Neural cell (in vitro differentiated cells): ENCODE results near the gene ZNF555.
"Not testable (repeated sequence)": the region's sequence is repeated elsewhere in the genome, so short reads cannot be mapped to it uniquely, and the experiment has no call there.

Source experiments
- EP300 ChIP-seq: fragments of 450-650 bp; conservative IDR thresholded peaks from 2 replicates; pipeline ENCODE4 v1.6.1; 2014; ENCODE audit warnings: antibody characterized with exemption, mild to moderate bottlenecking, moderate library complexity; ENCODE audit not compliant: poor library complexity, severe bottlenecking
- EZH2 ChIP-seq: fragments of 200-600, 300-800 bp; shearing (Covaris generic), sonication (generic); IDR thresholded peaks from 2 replicates; pipeline ENCODE4 v1.6.1; 2014; ENCODE audit warnings: antibody characterized with exemption, low read length, borderline replicate concordance, mild to moderate bottlenecking; ENCODE audit not compliant: insufficient read depth, poor library complexity, severe bottlenecking
- POLR2AphosphoS5 ChIP-seq: IDR thresholded peaks from 2 replicates; pipeline ENCODE4 v1.6.1; 2012
- RAD21 ChIP-seq: fragments of 450-650 bp; conservative IDR thresholded peaks from 2 replicates; pipeline ENCODE4 v1.6.1; 2014; ENCODE audit warnings: antibody characterized with exemption, mild to moderate bottlenecking, moderate library complexity
- REST ChIP-seq: IDR thresholded peaks from 2 replicates; pipeline ENCODE4 v1.6.1; 2012; ENCODE audit warnings: borderline replicate concordance
- SMC3 ChIP-seq: fragments of 450-650 bp; conservative IDR thresholded peaks from 2 replicates; pipeline ENCODE4 v1.6.1; 2014; ENCODE audit warnings: antibody characterized with exemption, mild to moderate bottlenecking, moderate library complexity; ENCODE audit not compliant: poor library complexity
- TAF1 ChIP-seq: IDR thresholded peaks from 2 replicates; pipeline ENCODE4 v1.6.1; 2012; ENCODE audit warnings: low read depth
- TF ChIP-seq, protein P1 (sequence below): fragments of 450-650 bp; IDR thresholded peaks from 2 replicates; pipeline ENCODE4 v1.5.1; 2014; ENCODE audit warnings: antibody characterized with exemption, mild to moderate bottlenecking, moderate library complexity; ENCODE audit not compliant: poor library complexity, severe bottlenecking

GRCh38 chr19:2872175-2872574 lies 30.9 kb downstream of the ZNF555 start:
- TF ChIP-seq, protein P1, sequence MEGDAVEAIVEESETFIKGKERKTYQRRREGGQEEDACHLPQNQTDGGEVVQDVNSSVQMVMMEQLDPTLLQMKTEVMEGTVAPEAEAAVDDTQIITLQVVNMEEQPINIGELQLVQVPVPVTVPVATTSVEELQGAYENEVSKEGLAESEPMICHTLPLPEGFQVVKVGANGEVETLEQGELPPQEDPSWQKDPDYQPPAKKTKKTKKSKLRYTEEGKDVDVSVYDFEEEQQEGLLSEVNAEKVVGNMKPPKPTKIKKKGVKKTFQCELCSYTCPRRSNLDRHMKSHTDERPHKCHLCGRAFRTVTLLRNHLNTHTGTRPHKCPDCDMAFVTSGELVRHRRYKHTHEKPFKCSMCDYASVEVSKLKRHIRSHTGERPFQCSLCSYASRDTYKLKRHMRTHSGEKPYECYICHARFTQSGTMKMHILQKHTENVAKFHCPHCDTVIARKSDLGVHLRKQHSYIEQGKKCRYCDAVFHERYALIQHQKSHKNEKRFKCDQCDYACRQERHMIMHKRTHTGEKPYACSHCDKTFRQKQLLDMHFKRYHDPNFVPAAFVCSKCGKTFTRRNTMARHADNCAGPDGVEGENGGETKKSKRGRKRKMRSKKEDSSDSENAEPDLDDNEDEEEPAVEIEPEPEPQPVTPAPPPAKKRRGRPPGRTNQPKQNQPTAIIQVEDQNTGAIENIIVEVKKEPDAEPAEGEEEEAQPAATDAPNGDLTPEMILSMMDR = not testable (repeated sequence)
- TF ChIP-seq REST, EZH2, SMC3, EP300, POLR2AphosphoS5, RAD21, TAF1: not testable (repeated sequence)
